NCI-H748 (cell line): ENCODE measurements around the gene ZNF514.
"Not testable (repeated sequence)": the region's sequence is repeated elsewhere in the genome, so short reads cannot be mapped to it uniquely, and the experiment has no call there.

ENCODE experiments used
- DNase-seq: peaks from one replicate; lab custom pipeline; 2025; ENCODE audit not compliant: unreplicated experiment; lab: John Stamatoyannopoulos, UW

Gene ZNF514

GRCh38 chr2:95138702-95139101, 20.9 kb downstream of the ZNF514 start:
- no peak for DNase-seq

GRCh38 chr2:95122197-95122551, 37.5 kb downstream of the ZNF514 start:
- no peak for DNase-seq

- DNase-seq, result peak; percentile 69
Observed at GRCh38 chr2:95121407-95122196, 38.0 kb downstream of the ZNF514 start, which contains the start of gene MRPS5. TSS of gene MRPS5 (minus strand) at chr2:95121808. CDS start at chr2:95121791, 17 bp downstream.

GRCh38 chr2:95121093-95121406, 38.6 kb downstream of the ZNF514 start:
- DNase-seq, result no peak

- DNase-seq, result peak; percentile 60
Observed at GRCh38 chr2:95115418-95115817, 44.2 kb downstream of the ZNF514 start.

- no peak for DNase-seq
Observed at GRCh38 chr2:95113464-95113863, 46.2 kb downstream of the ZNF514 start.

- DNase-seq, result no peak
Observed at GRCh38 chr2:95110395-95110794, 49.3 kb downstream of the ZNF514 start.

- DNase-seq, result no peak
Observed at GRCh38 chr2:95109260-95109659, 50.4 kb downstream of the ZNF514 start.

GRCh38 chr2:95106081-95106480, 53.6 kb downstream of the ZNF514 start:
- DNase-seq, result no peak

- DNase-seq, result no peak
Observed at GRCh38 chr2:95104606-95105005, 55.0 kb downstream of the ZNF514 start.

GRCh38 chr2:95099910-95100309, 59.7 kb downstream of the ZNF514 start:
- no peak for DNase-seq

- not testable (repeated sequence) for DNase-seq
Observed at GRCh38 chr2:95098273-95098672, 61.4 kb downstream of the ZNF514 start.
